GM21381 (cell line): Measurements from ENCODE around the gene TPO.
"Not testable (repeated sequence)": the region's sequence is repeated elsewhere in the genome, so short reads cannot be mapped to it uniquely, and the experiment has no call there.

Experiments
- ATAC-seq: cut with Tn5 transposase; IDR thresholded peaks from one replicate; pipeline ENCODE4 v1.9.1; 2021; ENCODE audit warnings: mild to moderate bottlenecking, moderate library complexity; ENCODE audit not compliant: unreplicated experiment

The TPO gene

GRCh38 chr2:1548910-1549673 is 135.8 kb downstream of the TPO start:
- no peak for ATAC-seq

- no peak for ATAC-seq
Measured at GRCh38 chr2:1550076-1550475, 136.8 kb downstream of the TPO start.

- ATAC-seq: no peak
Measured at GRCh38 chr2:1550658-1551316, 137.5 kb downstream of the TPO start.

DNA sequence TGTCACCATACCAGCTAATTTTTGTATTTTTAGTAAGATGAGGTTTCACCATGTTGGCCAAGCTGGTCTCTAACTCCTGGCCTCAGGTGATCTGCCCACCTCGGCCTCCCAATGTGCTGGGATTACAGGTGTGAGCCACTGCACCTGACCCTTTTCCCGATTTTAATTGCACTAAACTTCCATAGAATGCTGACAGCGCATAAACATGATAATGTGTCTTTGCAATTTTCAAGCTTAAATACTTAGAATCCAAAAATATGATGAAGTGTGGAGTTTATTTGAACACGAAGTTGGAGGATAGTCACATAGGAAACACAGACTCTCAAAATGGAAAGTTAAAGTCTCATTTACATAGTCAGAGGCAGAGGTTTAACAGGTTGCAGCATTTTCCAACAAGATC is 138.6 kb downstream of the TPO start:
- ATAC-seq: no peak

GRCh38 chr2:1552611-1553010 is 139.3 kb downstream of the TPO start:
- ATAC-seq: no peak

DNA sequence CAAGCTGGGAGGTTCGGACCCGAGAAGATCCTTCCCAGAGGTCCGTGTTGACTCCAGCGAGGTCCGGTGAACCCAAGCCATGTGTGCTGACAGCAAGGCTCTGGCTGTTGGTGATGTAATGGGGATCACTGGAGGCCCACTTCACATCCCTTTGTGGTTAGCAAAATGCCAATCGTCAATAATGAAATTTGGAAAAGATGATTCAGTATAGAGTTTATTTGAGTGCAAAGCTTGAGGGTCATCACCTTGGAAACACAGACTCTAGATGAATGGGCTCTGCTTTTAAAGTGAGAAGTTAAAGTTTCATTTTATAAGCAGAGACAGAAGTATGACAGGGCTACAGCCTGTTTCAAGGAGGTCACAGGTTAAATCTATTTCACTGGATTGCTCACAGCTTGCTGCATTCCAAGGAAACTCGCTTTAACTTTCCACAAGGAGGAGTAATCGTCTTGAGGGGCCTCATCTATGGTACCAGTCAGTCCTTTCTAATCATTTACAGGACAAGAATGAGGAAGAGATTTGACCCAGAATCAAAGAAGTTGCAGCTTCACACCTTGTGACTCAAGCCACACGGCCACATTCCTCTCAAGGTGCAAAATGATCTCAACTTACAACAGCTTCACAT is 140.5 kb downstream of the TPO start:
- ATAC-seq: no peak

DNA sequence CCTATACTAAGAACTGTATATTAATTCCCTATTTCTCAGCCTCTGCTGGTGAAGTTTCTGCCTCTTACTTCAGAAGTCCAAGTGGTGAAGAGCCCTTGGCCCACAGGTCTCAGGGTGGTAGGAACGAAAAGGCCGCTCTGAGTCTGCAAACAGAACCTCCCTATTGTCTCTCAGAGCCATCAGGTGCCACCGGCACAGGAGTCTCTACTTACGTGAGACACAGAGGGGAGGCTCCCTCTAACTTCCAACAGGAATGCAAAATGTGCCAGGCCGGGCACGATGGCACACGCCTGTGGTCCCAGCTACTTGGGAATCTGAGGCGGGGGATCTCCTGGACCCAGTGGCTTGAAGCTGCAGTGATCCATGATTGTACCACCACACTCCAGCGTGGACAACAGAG is 143.0 kb downstream of the TPO start:
- no peak for ATAC-seq

DNA sequence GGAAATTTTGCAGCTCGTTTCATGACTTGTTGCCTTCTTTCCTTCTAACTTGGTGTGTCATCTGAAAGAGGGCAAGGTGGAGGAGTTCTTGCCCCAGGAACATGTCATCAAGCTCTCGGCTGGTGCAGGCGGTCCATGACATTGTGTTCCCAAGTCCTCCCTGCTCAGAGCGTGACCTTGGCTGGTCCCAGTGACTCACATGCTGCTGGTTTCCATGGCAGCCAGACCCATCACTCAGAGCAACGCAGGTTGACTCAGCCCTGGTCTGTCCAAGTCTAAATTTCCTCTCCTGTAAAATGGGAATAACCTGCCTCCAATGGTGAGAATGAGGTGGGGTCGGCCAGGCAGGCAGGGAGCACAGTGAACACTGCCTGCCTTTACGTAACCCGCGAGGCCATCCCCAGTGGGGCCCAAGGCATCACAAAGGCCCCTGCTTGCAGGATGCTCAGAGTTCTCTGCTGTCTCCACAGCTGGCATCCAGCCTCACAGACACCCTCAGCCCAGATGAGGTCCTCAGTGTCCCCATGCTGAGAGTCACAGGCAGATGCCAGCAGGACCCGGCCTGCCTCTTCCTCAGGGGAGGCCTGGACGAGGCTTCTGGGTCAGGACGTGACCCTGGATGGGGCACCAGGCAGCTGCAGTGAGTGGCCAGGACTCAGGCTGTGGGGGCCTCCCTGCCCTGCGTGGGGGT is 143.7 kb downstream of the TPO start:
- ATAC-seq: no peak

GRCh38 chr2:1557467-1557820 is 144.2 kb downstream of the TPO start:
- ATAC-seq: no peak

GRCh38 chr2:1559589-1560175 is 146.4 kb downstream of the TPO start:
- ATAC-seq: no peak

- ATAC-seq: no peak
Measured at GRCh38 chr2:1561259-1561658, 148.0 kb downstream of the TPO start.

- no peak for ATAC-seq
Measured at GRCh38 chr2:1561811-1562421, 148.7 kb downstream of the TPO start.

DNA sequence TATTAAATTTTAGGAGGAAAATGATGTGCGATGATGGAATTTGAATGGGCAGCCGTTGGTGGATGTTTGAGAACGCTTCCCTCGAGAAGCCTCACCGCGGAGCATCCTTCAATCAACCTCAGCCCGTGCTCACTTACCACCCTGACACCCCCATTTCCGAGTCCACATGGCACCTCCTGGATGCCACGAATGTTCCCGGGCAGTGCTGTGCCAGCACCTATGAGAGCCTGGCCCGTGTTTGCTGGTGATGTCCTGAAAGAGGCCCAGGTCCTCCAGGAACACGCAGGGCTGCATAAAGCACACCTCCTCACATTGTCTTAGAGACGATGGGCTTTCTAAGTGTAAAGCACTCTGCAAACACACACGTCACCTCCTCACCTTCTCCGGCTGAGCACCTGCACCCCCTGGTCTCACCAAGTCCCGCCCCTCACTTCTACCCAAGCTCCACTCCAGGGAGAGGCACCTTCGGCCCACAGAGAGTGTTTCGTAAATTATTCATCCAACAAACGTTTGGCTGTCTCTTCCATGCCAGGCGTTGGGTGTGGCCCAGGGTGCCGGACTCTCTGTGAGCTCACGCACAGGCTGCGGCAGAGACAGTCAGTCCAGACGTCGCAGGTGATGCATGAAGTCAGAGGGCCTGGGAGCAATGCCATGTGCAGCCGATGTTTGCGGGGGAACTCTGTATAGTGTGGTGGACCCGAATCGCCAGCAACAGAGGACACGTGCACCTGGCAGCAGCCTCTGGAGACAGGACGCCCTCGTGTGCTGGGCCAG is 150.0 kb downstream of the TPO start:
- no peak for ATAC-seq

DNA sequence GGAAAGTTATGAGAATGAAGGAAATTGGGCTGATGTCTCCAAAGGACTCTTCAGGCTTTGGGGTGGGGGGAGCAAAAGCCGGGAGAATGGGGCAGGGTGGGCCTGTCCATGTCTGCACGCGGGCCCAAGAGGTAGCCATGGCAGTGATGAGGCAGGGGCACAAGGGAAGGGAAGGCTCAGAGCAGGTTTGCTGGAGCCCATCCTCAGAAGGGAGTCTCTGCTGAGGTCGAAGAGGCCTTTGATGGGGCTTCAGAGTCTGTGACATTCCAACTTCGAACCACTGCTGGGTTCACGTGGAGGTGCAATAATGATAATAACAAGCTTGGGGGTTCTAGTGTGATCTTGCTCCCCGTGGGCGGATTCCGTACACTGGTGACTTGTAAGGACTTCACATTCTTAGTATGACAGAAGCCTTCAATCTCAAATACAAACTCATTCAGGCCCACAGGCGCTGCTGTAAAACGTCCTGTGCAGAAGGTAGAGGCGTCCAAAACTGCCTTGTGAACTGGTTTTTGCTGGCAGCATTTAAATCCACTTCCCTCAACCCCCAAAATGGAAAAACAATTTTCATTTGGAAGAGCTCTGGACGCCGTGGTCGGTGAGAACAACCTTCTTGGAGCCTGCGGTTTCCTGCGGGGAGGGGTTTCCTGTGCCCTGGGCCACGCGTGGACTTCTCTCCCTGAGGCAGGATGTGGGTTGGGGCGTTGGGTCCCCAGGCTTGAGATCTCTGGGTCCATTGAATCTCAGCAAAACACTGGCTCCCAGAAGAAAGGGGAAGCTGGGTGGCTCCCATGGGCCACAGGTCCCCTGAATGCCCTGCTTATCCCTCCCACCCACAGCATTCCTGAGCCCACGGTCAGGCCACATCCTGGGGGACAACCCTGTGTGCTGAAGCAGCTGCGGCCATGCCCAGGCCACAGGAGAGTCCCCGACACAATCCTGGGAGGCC is 151.0 kb downstream of the TPO start:
- ATAC-seq: no peak

GRCh38 chr2:1567556-1568344 is 154.5 kb downstream of the TPO start:
- no peak for ATAC-seq

DNA sequence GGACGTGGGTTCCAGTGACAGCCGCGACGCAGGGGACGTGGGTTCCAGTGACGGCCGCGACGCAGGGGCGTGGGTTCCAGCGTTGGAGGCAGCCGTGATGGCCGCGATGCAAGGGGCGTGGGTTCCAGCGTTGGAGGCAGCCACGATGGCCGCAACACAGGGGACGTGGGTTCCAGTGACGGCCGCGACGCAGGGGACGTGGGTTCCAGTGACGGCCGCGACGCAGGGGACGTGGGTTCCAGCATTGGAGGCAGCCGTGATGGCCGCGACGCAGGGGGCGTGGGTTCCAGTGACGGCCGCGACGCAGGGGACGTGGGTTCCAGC is 155.0 kb downstream of the TPO start:
- not testable (repeated sequence) for ATAC-seq

DNA sequence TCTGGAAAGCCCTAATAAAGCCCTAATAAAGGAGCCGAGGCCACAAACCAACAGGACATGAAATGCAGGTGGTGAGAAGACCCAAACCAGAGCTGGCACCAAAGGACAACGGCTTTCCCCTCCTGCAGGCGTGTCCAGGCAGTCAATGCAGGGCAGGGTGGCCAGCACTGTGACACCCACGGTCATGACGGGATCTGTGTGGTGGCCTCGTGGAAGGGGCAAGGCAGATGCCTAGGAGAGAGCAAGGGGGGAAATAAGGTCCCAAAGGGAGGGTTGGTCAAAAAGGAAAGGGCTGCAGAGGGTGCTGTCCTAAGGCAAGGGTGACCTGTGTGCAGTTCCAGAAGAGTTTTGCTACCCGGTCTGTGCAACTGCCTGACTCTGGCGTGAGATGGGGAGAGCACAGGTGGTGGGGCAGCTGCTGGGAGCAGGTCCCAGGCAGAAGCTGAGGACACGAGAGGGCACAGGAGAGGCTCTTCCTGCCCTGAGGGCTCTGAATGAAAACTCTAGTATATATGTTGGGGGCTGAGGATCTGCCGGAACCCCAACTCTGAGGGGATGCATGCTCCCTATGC is 156.7 kb downstream of the TPO start:
- ATAC-seq: no peak
